ENCODE data around the gene LRRTM4. TPM values are rescaled to one million over a fixed set of nuclear protein-coding genes. Genes with fewer than 3 reads are reported as not detected.

The LRRTM4 gene
- total RNA-seq, 1 donor from 2014 or later: not detected

DNA sequence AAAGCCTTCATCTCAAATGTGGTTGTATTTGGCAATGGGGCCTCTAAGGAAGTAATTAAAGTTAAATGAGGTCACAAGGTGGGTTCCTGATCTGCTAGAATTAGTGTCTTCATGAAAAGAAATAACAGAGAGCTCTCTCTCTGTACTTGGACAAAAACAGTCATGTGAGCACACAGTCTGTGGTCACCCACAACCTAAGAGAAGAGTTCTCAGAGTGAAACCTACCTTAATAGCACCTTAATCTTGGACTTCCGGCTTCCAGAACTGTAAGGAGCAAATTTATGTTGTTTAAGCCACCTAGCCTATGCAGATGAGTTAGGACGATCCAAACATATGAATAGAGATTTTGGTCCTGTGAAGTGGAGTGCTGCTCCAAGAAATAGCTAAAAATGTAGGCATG, 758.9 kb downstream of the LRRTM4 start:
- Histone ChIP-seq H3K9me3 (no peaks in the 10 kb centered on the region), H3K27ac (no peak overlapping the region), H3K4me3 (no peak overlapping the region), H3K36me3 (no peaks in the 10 kb centered on the region), H3K27me3 (no peaks in the 10 kb centered on the region), H3K4me1 (no peaks in the 10 kb centered on the region)
- TF ChIP-seq, protein P1, sequence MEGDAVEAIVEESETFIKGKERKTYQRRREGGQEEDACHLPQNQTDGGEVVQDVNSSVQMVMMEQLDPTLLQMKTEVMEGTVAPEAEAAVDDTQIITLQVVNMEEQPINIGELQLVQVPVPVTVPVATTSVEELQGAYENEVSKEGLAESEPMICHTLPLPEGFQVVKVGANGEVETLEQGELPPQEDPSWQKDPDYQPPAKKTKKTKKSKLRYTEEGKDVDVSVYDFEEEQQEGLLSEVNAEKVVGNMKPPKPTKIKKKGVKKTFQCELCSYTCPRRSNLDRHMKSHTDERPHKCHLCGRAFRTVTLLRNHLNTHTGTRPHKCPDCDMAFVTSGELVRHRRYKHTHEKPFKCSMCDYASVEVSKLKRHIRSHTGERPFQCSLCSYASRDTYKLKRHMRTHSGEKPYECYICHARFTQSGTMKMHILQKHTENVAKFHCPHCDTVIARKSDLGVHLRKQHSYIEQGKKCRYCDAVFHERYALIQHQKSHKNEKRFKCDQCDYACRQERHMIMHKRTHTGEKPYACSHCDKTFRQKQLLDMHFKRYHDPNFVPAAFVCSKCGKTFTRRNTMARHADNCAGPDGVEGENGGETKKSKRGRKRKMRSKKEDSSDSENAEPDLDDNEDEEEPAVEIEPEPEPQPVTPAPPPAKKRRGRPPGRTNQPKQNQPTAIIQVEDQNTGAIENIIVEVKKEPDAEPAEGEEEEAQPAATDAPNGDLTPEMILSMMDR (IDR thresholded peaks at IDR 0.05): no peak
- intact Hi-C loops (cut with DNase I): no loop called here
- DNase-seq (ENCODE audit: low spot score in 2 of 2): no peak

GRCh38 chr2:76760367-76760704, 761.8 kb downstream of the LRRTM4 start:
- Histone ChIP-seq H3K27me3 (no peaks in the 10 kb centered on the region), H3K4me3 (no peak overlapping the region), H3K4me1 (no peaks in the 10 kb centered on the region), H3K9me3 (no peaks in the 10 kb centered on the region), H3K27ac (no peak overlapping the region), H3K36me3 (no peaks in the 10 kb centered on the region)
- TF ChIP-seq, protein P1 (IDR thresholded peaks at IDR 0.05): no peak
- intact Hi-C loops (cut with DNase I): no loop called here
- DNase-seq (ENCODE audit: low spot score in 2 of 2): no peak

- no peaks in the 10 kb centered on the region for H3K4me1 ChIP-seq
- intact Hi-C loops (cut with DNase I): no loop called here
These were observed 762.4 kb downstream of the LRRTM4 start for GRCh38 chr2:76759634-76760366.

DNA sequence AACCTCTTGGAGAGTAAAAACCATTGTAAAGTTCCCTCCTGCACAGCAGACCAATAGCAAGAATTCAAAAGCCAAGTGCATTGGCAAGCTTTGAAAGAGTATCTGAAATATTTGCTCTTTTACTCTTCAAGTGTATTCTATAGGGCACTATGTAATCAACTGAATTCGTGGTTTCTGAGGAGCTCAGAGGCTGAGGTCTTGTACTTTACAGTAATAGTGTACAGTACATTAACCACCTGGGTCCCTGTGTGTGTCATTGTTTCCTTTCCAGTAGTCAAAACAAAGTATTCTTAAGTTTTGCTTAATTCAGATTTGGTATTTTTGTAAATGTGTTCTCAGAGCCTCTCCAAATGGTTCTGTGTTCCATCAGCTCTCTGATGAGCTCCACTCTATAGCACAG, 769.7 kb downstream of the LRRTM4 start:
- intact Hi-C loops (cut with DNase I): no loop called here
- Histone ChIP-seq H3K9me3 (no peaks in the 10 kb centered on the region), H3K4me1 (no peaks in the 10 kb centered on the region), H3K27ac (no peak overlapping the region), H3K36me3 (no peaks in the 10 kb centered on the region), H3K27me3 (no peaks in the 10 kb centered on the region), H3K4me3 (no peak overlapping the region)
- TF ChIP-seq, protein P1 (IDR thresholded peaks at IDR 0.05): no peak
- DNase-seq (ENCODE audit: low spot score in 2 of 2): no peak

More at GRCh38 chr2:76759634-76760366, 762.4 kb downstream of the LRRTM4 start:
- no peak for DNase-seq (ENCODE audit: low spot score in 2 of 2)
- no peak overlapping the region for H3K27ac ChIP-seq
- no peaks in the 10 kb centered on the region for H3K36me3 ChIP-seq
- no peaks in the 10 kb centered on the region for H3K27me3 ChIP-seq
- no peaks in the 10 kb centered on the region for H3K9me3 ChIP-seq
- TF ChIP-seq, protein P1 (IDR thresholded peaks at IDR 0.05): no peak
- H3K4me3 ChIP-seq: no peak overlapping the region

- Histone ChIP-seq H3K36me3 (no peaks in the 10 kb centered on the region), H3K9me3 (no peaks in the 10 kb centered on the region), H3K4me1 (no peaks in the 10 kb centered on the region), H3K4me3 (no peak overlapping the region), H3K27ac (no peak overlapping the region), H3K27me3 (no peaks in the 10 kb centered on the region)
- intact Hi-C loops (cut with DNase I): no loop called here
- TF ChIP-seq, protein P1 (IDR thresholded peaks at IDR 0.05): no peak
- no peak for DNase-seq (ENCODE audit: low spot score in 2 of 2)
These were observed 772.3 kb downstream of the LRRTM4 start for GRCh38 chr2:76749858-76750257.
